ACHN (cell line): Measurements from ENCODE around the gene TIMM29.

ENCODE experiments used
- DNase-seq: peaks from one replicate; pipeline ENCODE4 v3.0.0-alpha.2; 2015
- in situ Hi-C: cut with HindIII; loops from 2 replicates; pipeline ENCODE4 v1.10.0; 2017; ENCODE audit warnings: low sequenced_read_pairs, low pct_ligation_motif_present, low pct_unique_long_range_greater_than_20kb

TIMM29 gene

DNA sequence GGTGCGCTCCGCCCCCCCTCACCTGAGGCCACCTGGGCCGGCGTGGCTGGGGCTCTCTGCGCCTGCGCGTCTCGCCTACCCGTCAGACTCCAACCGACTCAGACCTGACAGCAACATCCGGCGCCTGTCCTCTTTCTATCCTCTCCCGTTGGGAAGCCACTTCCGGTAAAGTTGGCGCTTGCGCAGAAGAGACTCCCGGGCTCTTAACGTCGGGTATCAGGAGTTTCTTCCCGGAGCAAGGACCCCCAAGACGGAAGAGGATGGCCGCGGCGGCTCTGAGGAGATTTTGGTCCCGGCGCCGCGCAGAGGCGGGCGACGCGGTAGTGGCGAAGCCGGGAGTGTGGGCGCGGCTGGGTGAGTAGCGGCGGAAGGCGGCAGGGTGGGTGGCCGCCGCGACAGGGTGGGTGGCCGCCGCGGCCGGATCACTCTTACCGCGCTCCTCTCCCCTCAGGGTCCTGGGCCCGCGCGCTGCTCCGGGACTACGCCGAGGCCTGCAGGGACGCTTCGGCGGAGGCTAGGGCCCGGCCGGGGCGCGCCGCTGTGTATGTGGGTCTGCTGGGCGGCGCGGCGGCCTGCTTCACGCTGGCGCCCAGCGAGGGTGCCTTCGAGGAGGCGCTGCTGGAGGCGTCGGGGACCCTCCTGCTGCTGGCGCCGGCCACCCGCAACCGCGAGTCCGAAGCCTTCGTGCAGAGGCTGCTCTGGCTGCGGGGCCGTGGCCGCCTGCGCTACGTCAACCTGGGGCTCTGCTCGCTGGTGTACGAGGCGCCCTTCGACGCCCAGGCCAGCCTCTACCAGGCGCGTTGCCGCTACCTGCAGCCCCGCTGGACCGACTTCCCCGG lies at the start of gene TIMM29, which contains the start of gene YIPF2:
TIMM29 (plus strand) TSS at position 249 of the 839 bp plus-strand sequence; CDS start at position 261, 12 bp downstream.
YIPF2 (minus strand) TSS at position 77 of the 839 bp plus-strand sequence. CDS start 229 bp downstream, outside the sequence.
- DNase-seq, result peak; percentile 97
- in situ Hi-C loops, result no loop called here

DNA sequence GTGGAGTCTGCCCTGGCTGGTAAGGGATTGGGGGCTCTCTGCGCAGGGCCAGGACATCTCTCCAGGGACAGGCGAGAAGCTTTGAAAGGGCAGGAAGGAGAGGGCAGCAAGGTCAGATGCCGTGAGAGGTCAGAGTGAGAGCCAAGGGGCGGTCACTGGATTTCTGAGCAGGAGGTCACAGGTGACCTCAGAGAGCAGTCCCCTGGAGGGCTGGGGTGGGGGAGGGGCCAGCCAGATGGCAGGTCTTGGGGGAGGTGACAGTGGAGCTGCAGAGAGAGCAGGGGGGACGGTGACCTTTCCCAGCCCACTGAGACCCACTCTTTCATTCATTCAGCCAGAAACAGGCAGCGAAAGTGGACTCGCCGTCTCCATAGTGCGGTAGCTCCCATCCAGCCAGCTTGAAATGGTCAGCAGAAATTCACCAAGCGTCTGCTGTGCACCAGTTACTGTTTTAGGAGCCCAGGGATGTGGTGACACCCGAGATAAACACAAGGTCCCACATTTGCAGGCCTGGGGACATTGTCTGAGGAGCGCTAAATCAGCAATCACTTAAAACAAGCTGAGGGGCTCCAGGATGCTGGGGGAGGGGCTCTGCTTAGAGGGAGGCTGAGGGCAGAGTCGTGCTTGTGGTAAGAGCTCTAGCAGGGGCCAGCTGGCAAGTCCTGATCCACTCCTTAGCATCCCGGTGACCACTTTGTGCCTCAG lies 47.1 kb upstream of the TIMM29 start:
- in situ Hi-C loops, result no loop called here
- DNase-seq, result no peak

DNA sequence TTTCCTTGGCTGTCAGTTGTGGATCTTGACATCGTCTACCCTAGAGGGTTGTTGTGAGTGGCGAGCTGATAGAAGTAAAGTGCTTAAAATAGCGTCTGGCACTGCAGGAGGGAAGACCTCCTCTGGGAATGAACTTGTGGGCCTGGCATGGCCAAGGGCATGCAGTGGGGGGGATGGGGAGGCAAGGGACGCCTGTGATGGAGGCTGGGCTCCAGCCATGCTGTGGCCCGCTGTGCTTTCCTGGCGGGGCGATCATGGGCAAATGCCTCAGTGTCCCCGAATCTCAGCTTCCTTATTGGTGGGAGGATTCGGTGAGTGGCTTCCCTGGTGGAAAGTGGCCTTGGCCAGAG lies 46.5 kb upstream of the TIMM29 start:
- in situ Hi-C loops, result no loop called here
- DNase-seq, result no peak

DNA sequence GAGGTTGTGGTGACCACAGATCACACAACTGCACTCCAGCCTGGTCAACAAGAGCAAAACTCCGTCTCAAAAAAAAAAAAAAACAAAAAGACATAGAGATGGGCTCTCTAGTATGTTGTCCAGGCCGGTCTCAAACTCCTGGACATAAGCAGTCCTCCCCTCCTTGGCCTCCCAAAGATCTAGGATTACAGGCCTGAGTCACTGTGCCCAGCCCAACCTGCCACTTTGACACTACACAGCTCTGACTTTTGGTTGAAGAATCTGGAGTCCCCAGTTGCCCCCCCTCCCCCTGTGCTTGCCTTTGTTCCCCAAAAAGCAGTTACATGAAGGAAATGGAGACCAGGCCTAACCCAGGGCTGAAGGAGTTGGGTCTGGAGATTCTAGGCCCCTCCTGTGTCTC lies 44.3 kb upstream of the TIMM29 start:
- in situ Hi-C loops, result no loop called here
- no peak for DNase-seq

DNA sequence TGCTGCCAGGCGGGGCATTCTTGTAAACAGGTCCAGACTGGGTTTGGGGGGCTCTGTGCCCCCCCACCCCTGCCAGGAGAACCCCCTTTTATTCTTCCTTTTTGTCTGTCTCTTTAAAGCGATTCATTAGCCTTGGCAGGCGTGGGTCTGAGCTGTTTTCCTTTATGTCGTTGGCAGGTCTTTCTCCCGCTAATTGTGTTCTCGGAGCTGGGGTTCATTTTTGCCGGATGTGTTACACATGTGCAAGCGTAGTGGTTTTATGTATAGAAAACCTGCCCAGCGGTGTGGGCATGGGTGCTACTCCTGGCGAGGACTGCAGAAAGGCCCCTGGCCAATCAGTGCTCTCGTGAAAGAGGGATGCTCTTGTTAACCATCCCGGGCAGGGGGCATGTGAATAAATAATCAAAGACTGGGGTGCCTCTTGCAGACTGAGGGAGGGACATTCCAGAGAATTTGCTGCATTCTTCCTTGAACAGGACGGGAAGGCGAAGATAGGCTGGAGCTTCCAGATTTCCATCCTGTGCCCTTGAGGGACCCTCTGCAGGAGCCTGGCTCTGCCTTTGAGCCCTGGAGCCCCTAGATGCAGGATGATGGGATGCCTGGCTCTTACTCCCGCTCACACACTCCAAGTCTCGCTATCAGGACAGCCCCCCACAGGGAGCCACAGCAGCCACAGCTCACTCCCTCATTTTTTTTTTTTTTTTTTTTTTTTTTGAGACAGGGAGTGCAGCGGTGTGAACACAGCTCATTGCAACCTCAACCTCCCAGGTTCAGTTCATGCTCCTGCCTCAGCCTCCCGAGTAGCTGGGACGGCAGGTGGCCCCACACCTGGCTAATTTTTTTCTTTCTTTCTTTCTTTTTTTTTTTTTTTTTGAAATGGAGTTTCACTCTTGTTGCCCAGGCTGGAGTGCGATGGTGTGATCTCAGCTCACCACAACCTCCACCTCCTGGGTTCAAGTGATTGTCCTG lies 43.1 kb upstream of the TIMM29 start:
- no peak for DNase-seq

DNA sequence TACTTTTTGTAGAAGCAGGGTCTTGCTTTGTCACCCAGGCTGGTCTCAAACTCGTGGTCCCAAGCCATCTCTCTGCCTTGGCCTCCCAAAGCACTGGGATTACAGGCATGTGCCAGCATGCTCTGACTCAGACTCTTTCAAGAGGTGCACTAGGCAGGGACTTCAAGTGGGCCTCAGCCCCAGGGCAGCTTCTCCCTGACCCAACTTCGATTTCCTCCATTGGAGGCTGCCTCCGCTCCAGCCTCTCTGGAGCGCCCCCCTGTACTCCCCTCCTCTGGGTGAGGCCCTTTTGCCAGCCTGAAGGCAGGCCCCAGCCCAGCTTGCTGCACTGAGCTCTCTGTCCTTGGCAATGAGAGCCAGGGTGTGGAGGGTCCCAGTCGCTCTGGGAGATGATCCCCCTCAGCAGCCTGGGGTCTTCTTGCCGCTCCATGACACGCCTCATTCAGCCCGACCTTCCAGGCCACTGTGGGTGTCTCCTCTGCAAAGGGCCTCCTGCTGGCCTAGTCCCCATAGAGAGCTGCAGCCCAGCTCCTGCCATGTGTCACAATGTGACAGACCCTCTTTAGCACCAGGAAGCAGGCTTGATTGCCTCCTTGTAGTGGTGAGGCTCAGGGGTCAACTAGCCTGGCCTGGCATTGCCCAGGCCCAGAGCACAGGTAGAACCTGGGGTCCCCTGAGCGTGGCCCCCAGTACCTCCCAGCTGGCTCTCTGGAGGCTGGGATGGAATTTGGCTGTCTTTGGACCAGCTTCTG lies 40.8 kb upstream of the TIMM29 start:
- in situ Hi-C loops, result no loop called here
- no peak for DNase-seq

More for the DNA sequence above, 43.1 kb upstream of the TIMM29 start:
- in situ Hi-C loops, result no loop called here

DNA sequence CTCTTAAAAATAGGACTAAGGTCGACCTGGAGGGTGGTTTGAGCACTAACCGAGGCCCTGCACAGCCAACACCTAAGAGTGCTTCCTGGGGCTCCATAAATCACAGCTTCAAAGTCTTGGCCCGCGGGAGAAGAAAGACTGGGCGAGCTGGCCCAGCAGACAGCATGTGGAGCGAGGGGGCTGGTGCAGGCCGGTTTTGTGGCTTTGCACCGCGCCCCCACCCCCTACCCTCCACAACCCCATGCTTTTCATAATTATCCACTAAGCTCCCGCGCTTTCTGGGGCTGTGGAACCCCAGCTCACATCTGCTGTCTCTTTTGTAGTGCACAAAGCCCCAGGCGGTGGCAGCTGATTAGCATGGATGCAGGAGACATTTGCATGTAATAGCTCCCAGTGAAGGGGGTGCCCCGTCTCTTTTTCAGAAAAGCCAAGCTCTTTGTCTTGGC lies 40.2 kb upstream of the TIMM29 start:
- DNase-seq, result no peak
- in situ Hi-C loops, result no loop called here

DNA sequence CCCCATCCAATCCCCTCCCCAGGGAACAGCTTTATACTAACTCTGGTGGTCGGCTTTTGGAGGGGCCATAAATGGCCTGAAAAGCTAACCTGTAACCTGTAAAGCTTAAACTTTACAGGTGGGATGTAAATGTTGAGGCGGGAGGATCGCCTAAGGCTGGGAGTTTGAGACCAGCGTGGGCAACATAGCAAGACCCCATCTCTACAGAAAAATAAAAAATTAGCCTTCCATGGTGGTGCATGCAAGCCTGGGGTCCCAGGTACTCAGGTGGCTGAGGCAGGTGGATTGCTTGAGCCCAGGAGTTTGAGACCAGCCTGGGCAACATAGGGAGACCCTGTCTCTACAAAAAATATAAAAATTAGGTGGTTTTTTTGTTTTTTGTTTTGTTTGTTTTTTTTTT lies 38.7 kb upstream of the TIMM29 start:
- DNase-seq, result no peak

DNA sequence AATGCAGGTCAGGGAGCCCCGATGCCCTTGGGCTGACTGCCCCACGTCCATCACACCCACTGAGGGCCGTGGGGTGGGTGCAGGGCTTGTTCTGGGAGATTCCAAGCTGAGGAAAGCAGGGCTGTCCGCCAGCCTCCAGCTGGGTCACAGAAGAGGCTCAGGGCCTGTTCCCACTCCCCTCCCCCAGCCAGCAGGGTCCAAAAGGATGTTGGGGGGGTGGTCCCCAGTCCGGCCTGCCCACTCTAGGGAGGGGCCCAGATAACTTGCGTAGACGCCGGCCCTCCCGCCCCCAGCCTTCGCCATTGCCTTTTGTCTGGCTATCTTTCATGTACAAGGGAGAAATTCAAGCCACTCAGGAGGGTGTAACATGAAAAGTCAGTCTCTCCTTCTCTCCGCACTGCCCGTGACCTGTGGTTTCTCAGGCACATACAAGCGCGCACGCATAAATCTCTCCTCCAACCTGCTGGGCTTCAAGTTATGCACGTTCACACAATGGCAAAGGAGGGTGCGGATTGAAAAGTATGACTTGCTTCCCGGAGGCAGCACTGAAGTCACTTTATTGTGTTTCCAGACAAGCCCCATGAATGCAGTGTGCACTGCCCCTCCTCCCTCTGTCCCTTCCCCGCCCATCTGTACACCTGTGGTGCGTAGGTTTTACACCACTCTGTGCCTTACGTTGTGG lies 37.1 kb upstream of the TIMM29 start:
- in situ Hi-C loops, result no loop called here
- DNase-seq, result no peak

More for the DNA sequence above, 38.7 kb upstream of the TIMM29 start:
- in situ Hi-C loops, result no loop called here

DNA sequence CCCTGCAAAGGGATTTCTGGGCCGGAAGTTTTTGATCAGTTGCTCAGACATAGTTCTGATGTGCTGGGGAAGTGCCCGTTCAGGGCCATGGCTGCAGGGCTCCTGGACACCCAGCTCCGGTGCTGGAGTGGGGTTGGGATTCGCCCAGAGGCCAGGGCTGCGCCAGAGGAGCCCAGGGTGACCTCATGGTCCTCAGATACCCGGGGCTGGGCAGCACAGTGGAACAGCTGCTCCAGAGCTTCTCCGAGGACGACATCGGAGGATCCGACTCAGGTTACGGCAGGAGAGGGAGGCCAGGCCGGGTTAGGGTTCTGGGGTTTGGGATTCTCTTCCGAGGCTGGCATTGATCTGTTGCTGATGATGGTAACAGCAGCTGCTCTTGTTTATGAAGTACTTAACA lies 36.4 kb upstream of the TIMM29 start:
- DNase-seq, result no peak
- in situ Hi-C loops, result no loop called here

DNA sequence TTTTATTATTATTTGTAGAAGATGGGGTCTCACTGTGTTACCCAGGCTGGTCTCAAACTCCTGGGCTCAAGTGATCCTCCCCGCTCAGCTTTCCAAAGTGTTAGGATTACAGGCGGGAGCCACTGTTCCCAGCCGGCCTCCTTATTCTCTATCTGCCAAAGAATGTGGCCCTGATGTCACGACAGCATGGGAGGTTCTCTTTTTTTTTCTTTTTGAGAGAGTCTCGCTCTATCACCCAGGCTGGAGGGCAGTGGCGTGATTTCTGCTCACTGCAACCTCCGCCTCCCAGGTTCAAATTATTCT lies 33.7 kb upstream of the TIMM29 start:
- in situ Hi-C loops, result no loop called here

DNA sequence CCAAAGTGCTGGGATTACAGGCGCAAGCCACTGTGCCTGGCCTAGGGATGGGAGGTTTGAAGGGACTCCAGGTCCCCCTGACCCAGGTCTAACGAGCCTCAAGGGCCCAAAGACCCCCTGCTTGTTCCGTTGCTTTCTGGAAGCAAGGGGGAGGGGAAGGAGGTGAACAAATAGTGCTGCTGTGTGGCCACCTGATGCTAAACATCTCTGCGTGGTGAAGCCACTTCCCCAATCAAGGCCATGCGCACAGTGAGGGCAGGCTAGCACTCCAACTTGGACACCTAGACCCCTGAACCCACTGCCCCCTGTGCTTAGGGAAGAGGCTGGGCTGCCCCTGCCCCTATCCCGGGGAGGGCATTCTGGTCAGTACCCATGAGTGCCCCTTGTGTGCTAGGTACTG lies 33.2 kb upstream of the TIMM29 start:
- in situ Hi-C loops, result no loop called here
- DNase-seq, result no peak

More for the DNA sequence above, 33.7 kb upstream of the TIMM29 start:
- DNase-seq, result no peak

DNA sequence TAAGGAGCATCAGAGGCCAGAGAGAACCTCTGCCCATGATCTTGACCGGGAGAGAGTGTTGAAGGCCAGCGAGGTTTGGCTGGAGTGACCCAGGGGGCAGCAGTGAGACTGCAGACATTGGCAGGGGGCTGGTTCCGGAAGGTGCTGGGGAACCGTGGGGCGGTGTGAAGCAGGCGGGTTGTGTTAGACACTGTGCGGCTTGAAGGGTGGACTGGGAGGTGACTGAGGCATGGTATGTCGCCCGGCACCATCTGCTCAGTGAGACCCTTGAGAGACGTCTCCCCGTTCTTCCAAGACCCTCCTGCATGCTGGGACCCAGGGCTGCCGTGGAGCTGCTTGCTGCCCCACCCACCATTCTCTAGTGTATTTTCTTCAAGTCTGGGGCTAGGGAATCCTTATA lies 32.7 kb upstream of the TIMM29 start:
- in situ Hi-C loops, result no loop called here
- no peak for DNase-seq

DNA sequence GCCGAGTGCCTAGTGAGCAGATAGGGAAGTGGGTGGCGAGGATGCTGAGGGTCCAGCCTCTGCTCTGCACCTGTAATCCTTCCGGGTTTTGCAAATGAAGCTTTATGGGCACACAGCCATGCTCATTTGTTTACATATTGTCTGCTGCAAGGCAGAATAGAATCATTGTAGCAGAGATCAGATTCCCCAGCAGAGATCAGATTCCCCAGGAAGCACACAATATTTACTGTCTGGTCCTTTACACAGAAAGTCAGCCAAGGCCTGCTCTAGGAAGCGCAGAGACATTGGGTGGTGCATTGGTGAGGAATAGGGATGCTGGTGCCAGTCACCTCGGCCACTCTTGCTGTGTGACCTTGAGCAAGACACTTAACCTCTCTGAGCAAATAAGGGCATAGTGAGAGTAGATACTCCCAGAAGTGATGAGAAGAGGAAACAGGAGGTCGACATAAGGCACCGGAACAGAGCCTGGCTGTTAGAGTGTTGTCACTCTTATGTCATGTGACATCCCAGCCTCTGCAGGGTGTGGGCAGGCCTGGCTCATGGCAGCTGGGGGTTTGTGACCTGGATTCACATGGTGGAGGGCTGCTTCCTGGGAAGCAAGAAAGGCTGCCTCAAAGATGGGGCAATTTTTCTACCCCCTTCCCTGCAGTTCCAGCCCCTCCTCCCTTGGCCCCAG lies 31.6 kb upstream of the TIMM29 start:
- in situ Hi-C loops, result no loop called here
- DNase-seq, result no peak

DNA sequence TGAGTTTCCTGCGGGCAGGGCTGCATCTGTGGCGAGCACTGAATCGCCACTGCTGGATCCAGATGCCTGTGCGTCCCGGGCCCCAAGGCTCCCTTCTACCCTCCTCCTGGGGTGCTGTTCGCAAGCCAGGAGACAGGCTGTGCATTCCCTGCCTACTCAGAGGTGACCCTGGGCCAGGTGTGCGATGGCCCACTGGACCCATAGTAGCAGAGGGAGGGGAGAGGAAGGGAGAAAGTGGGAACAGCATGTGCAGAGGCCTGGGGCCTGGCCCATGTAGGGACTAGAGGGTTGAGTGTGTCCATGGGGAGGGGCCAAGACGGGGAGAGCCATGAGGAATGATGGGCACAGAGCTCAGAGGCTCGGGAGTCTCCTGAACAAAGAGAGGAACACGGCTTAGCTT lies 30.0 kb upstream of the TIMM29 start:
- in situ Hi-C loops, result no loop called here

DNA sequence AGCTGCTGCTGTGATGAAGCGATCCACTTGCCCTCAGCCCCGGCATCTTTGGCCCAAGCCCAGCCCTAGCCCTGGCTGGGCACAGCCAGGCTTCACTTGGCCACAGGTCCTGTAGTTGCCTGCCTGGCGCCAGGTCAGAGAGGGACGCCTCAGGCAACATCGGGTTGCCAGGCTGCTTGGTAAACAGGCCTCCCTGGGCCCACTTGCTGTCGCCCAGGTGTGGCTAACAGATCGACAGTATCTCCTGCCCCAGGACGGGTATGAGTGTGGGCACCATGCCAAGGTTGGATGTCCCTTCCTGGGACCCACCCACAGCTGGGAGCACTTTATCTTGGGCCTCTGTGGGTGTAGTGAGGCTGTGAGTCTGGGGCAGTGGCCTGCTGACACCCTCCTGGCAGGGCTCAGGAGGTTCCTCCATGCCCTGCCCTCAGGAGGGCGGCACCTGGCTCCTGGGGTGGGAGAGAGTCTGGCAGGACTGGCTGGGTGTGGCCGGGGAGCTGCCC lies 29.4 kb upstream of the TIMM29 start:
- no peak for DNase-seq
- in situ Hi-C loops, result no loop called here

More for the DNA sequence above, 30.0 kb upstream of the TIMM29 start:
- no peak for DNase-seq

DNA sequence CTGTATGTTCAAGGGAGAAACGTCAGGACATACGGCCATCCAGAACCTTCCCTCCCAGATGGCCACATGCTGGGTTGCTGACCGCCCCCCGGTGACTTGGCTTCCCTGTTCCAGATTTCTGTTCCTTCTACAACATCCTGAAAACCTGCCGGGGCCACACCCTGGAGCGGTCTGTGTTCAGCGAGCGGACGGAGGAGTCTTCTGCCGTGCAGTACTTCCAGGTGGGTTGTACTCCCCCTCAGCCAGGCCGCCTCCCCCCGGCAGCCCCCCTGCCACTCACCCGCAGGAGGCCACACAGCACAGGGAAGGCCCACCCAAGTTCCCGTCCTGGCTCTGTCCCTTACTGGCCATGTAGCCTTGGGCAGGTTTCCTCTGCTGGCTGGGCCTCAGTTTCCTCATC lies 20.7 kb upstream of the TIMM29 start:
- in situ Hi-C loops, result no loop called here

More for the DNA sequence above, 20.7 kb upstream of the TIMM29 start:
- no peak for DNase-seq
